GM12864 (cell line): ENCODE results near the gene GJA4.

Source experiments
- DNase-seq: peaks from one replicate; pipeline ENCODE4 v3.0.0-alpha.2; 2011; ENCODE audit warnings: low read depth
- H3K4me3 ChIP-seq: 2 replicates; pipeline ENCODE4 v1.5.1; 2011; ENCODE audit warnings: mild to moderate bottlenecking, low read depth, low read length, control low read depth
- CTCF ChIP-seq: IDR thresholded peaks from 2 replicates; pipeline ENCODE4 v1.5.1; 2011; ENCODE audit warnings: low read depth, mild to moderate bottlenecking, moderate library complexity, low read length, control low read depth, inconsistent platforms; ENCODE audit errors: missing control alignments

Gene GJA4

GRCh38 chr1:34792424-34792823 is 375 bp upstream of the GJA4 start:
- H3K4me3 ChIP-seq, result no peak overlapping the region
- no peak for DNase-seq
- no peak for TF ChIP-seq CTCF

GRCh38 chr1:34794001-34794789 is 1.4 kb downstream of the GJA4 start:
- no peak for TF ChIP-seq CTCF
- no peak overlapping the region for H3K4me3 ChIP-seq
- no peak for DNase-seq

- no peak overlapping the region for H3K4me3 ChIP-seq
- no peak for TF ChIP-seq CTCF
- no peak for DNase-seq
Observed at GRCh38 chr1:34794790-34795180, 2.0 kb downstream of the GJA4 start.

GRCh38 chr1:34795916-34796315 is 3.1 kb downstream of the GJA4 start:
- DNase-seq, result no peak
- H3K4me3 ChIP-seq, result no peak overlapping the region
- TF ChIP-seq CTCF, result no peak

GRCh38 chr1:34796990-34797389 is 4.2 kb downstream of the GJA4 start:
- DNase-seq, result peak; percentile 26
- no peak for TF ChIP-seq CTCF
- H3K4me3 ChIP-seq, result no peak overlapping the region

- no peak for DNase-seq
- TF ChIP-seq CTCF, result no peak
- no peak overlapping the region for H3K4me3 ChIP-seq
Observed at GRCh38 chr1:34800214-34800613, 7.4 kb downstream of the GJA4 start.

- H3K4me3 ChIP-seq, result no peak overlapping the region
- no peak for TF ChIP-seq CTCF
- DNase-seq, result no peak
Observed at GRCh38 chr1:34803770-34804169, 11.0 kb downstream of the GJA4 start.
